Loucy (cell line): Measurements from ENCODE around the gene AARS2.

Source experiments
- H2AFZ ChIP-seq: fragments of 200-600 bp; sonication (generic); 2 replicates; pipeline ENCODE4 v1.6.0; 2016; ENCODE audit warnings: antibody characterized with exemption, mild to moderate bottlenecking, low read length, moderate library complexity
- H3F3A ChIP-seq: fragments of 200-600 bp; 2 replicates; pipeline ENCODE4 v1.6.0; 2016; ENCODE audit warnings: antibody characterized with exemption, low read depth, mild to moderate bottlenecking
- H3K27me3 ChIP-seq: fragments of 200-600 bp; sonication (generic); 2 replicates; pipeline ENCODE4 v1.6.1; 2014; ENCODE audit warnings: low read length, mild to moderate bottlenecking; ENCODE audit not compliant: insufficient read depth, poor library complexity, severe bottlenecking
- H3K36me3 ChIP-seq: fragments of 200-600 bp; sonication (generic); 2 replicates; pipeline ENCODE4 v1.6.1; 2016; ENCODE audit warnings: low read length; ENCODE audit not compliant: insufficient read depth
- H3K4me1 ChIP-seq: fragments of 200-600 bp; sonication (generic); 2 replicates; pipeline ENCODE4 v1.5.1; 2014; ENCODE audit warnings: low read length, mild to moderate bottlenecking; ENCODE audit not compliant: insufficient read depth, poor library complexity, severe bottlenecking
- H3K4me2 ChIP-seq: fragments of 200-600 bp; sonication (generic); 2 replicates; pipeline ENCODE4 v1.6.0; 2014; ENCODE audit warnings: antibody characterized with exemption, low read length, low read depth, mild to moderate bottlenecking; ENCODE audit not compliant: poor library complexity, severe bottlenecking
- H3K4me3 ChIP-seq: fragments of 200-600 bp; sonication (generic); 2 replicates; pipeline ENCODE4 v1.5.1; 2014; ENCODE audit warnings: low read length, mild to moderate bottlenecking, mixed read lengths; ENCODE audit not compliant: poor library complexity, severe bottlenecking
- H3K79me2 ChIP-seq: fragments of 200-600 bp; sonication (generic); 2 replicates; pipeline ENCODE4 v1.6.1; 2014; ENCODE audit warnings: low read length; ENCODE audit not compliant: insufficient read depth
- H3K9ac ChIP-seq: fragments of 200-600 bp; sonication (generic); 2 replicates; pipeline ENCODE4 v1.6.0; 2014; ENCODE audit warnings: mild to moderate bottlenecking, low read depth, low read length, moderate library complexity; ENCODE audit not compliant: poor library complexity, severe bottlenecking
- H3K9me2 ChIP-seq: fragments of 200-600 bp; sonication (generic); replicated peaks from 2 replicates; pipeline ENCODE4 v1.6.1; 2016; ENCODE audit warnings: low read depth, low read length, mixed read lengths
- H3K9me3 ChIP-seq: fragments of 200-600 bp; sonication (generic); 2 replicates; pipeline ENCODE4 v1.6.1; 2014; ENCODE audit warnings: mild to moderate bottlenecking, antibody characterized with exemption, low read length, low read depth; ENCODE audit not compliant: insufficient read depth
- H4K20me1 ChIP-seq: fragments of 200-600 bp; sonication (generic); 2 replicates; pipeline ENCODE4 v1.6.0; 2014; ENCODE audit warnings: antibody characterized with exemption, low read length, mild to moderate bottlenecking; ENCODE audit not compliant: insufficient read depth, poor library complexity, severe bottlenecking
- EZH2phosphoT487 ChIP-seq: fragments of 200-600 bp; IDR thresholded peaks from 2 replicates; pipeline ENCODE4 v1.6.1; 2018; ENCODE audit warnings: antibody characterized with exemption, mild to moderate bottlenecking, moderate library complexity, borderline replicate concordance
- TF ChIP-seq, protein P1 (sequence below): fragments of 200-600 bp; sonication (generic); conservative IDR thresholded peaks from 2 replicates; pipeline ENCODE4 v1.5.1; 2014; ENCODE audit warnings: mild to moderate bottlenecking, antibody characterized with exemption, low read length

Gene AARS2

DNA sequence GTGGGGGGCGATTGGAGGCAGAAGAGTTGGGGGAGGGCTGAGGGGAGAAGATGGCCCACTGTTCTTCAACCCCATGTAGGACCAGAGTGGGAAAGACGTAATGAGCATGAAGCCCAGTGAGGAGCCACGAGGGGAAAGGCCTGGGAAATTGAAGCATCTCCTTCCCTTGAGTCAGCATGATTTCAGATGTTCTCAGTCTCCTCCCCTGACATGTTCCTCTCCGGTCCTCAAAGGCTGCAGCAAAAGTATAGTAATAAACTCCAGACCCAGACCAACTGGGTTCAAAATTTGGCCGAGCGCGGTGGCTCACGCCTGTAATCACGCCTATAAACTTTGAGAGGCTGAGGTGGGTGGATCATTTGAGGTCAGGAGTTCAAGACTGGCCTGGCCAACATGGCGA is 45.9 kb downstream of the AARS2 start:
- Histone ChIP-seq H2AFZ (no peak overlapping the region), H3K27me3 (no peaks in the 10 kb centered on the region), H3K36me3 (no peaks in the 10 kb centered on the region), H3K9me3 (no peaks in the 10 kb centered on the region), H3K4me1 (peaks cover 37% of the 10 kb centered on the region), H3K4me3 (no peak overlapping the region), H3F3A (no peaks in the 10 kb centered on the region), H3K9me2 (no peaks in the 10 kb centered on the region), H3K79me2 (peaks cover 30% of the 10 kb centered on the region), H3K9ac (no peak overlapping the region), H4K20me1 (peaks cover 13% of the 10 kb centered on the region), H3K4me2 (no peak overlapping the region)
- TF ChIP-seq, protein P1, sequence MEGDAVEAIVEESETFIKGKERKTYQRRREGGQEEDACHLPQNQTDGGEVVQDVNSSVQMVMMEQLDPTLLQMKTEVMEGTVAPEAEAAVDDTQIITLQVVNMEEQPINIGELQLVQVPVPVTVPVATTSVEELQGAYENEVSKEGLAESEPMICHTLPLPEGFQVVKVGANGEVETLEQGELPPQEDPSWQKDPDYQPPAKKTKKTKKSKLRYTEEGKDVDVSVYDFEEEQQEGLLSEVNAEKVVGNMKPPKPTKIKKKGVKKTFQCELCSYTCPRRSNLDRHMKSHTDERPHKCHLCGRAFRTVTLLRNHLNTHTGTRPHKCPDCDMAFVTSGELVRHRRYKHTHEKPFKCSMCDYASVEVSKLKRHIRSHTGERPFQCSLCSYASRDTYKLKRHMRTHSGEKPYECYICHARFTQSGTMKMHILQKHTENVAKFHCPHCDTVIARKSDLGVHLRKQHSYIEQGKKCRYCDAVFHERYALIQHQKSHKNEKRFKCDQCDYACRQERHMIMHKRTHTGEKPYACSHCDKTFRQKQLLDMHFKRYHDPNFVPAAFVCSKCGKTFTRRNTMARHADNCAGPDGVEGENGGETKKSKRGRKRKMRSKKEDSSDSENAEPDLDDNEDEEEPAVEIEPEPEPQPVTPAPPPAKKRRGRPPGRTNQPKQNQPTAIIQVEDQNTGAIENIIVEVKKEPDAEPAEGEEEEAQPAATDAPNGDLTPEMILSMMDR, result no peak
- TF ChIP-seq EZH2phosphoT487, result no peak

DNA sequence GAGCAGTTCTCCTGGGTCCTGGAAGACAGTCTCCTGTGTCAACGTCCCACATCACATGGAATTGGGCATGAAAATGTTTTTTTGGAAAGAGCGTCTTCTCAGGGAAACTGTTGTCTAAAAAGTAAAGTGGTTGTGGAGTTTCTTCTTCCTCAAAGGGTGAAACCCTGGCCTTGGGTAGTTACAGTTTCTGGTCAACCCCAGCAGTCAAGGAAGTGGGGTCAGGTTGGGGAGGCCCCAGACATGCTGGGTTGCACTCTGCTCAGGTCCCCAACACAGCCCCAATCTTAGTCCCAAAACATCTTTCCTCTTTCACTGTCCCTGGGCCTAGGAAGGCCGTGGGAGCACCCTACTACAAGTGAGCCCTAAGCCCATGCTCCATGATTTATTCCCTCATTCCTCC is 46.8 kb downstream of the AARS2 start:
- Histone ChIP-seq H3K79me2 (peaks cover 36% of the 10 kb centered on the region), H3K36me3 (no peaks in the 10 kb centered on the region), H3K4me1 (peaks cover 45% of the 10 kb centered on the region)

DNA sequence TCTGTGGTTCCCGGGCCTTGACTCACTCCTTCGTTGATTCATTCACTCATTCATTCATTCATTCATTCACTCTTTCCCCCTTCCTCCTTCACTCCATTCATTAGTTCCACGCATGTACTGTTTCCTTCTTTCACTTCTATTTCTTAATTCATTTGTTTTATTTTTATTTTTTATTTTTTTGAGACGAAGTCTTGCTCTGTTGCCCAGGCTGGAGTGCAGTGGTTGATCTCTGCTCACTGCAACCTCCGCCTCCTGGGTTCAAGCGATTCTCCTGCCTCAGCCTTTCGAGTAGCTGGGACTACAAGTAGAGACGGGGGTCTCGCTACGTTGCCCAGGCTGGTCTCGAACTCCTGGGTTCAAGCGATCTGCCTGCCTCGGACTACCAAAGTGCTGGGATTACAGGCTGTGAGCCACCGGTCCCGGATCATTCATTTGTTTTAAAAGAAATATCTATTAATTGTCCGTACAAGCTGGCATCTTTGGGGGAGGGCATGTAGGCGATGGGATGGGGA is 47.4 kb downstream of the AARS2 start:
- H4K20me1 ChIP-seq, result peaks cover 18% of the 10 kb centered on the region
- H2AFZ ChIP-seq, result 0 out of 2 replicates have a peak overlapping the region, but pooled peaks have one; percentile 85
- H3K9me2 ChIP-seq, result no peaks in the 10 kb centered on the region
- H3K4me2 ChIP-seq, result peak overlapping the region; percentile 93
- no peaks in the 10 kb centered on the region for H3K36me3 ChIP-seq
- no peaks in the 10 kb centered on the region for H3F3A ChIP-seq
- no peaks in the 10 kb centered on the region for H3K27me3 ChIP-seq
- H3K9me3 ChIP-seq, result no peaks in the 10 kb centered on the region
- peaks cover 36% of the 10 kb centered on the region for H3K79me2 ChIP-seq
- H3K4me1 ChIP-seq, result peaks cover 45% of the 10 kb centered on the region
- peak overlapping the region; percentile 85 for H3K4me3 ChIP-seq
- H3K9ac ChIP-seq, result no peak overlapping the region
- TF ChIP-seq, protein P1, result no peak
- no peak for TF ChIP-seq EZH2phosphoT487

More for the DNA sequence above, 46.8 kb downstream of the AARS2 start:
- Histone ChIP-seq H2AFZ (no peak overlapping the region), H3F3A (no peaks in the 10 kb centered on the region), H3K9me3 (no peaks in the 10 kb centered on the region), H3K9ac (no peak overlapping the region), H3K4me2 (no peak overlapping the region), H3K27me3 (no peaks in the 10 kb centered on the region), H4K20me1 (peaks cover 18% of the 10 kb centered on the region), H3K9me2 (no peaks in the 10 kb centered on the region), H3K4me3 (no peak overlapping the region)
- TF ChIP-seq, protein P1, result no peak
- TF ChIP-seq EZH2phosphoT487, result no peak
